G401 (cell line): ENCODE data around the gene CTAG1B. TPM values are rescaled to one million over a fixed set of nuclear protein-coding genes. Genes with fewer than 3 reads are reported as not detected.
"Not testable (repeated sequence)": the region's sequence is repeated elsewhere in the genome, so short reads cannot be mapped to it uniquely, and the experiment has no call there.

Experiments used
- DNase-seq: peaks from one replicate; pipeline ENCODE4 v3.0.0-alpha.2; 2015; ENCODE audit warnings: low spot score
- in situ Hi-C: cut with HindIII; loops from 2 replicates; pipeline ENCODE4 v1.10.0; 2016; ENCODE audit warnings: low sequenced_read_pairs, mixed read lengths
- total RNA-seq: library from RNA; depleted of rRNA; stranded (reverse); fragments of >200 nt; shearing (Covaris generic); gene quantifications from 2 replicates; pipeline ENCODE4 v1.2.3, GENCODE V29; 2014; rRNA removed

CTAG1B gene
- total RNA-seq: not detected in 2 replicates

DNA sequence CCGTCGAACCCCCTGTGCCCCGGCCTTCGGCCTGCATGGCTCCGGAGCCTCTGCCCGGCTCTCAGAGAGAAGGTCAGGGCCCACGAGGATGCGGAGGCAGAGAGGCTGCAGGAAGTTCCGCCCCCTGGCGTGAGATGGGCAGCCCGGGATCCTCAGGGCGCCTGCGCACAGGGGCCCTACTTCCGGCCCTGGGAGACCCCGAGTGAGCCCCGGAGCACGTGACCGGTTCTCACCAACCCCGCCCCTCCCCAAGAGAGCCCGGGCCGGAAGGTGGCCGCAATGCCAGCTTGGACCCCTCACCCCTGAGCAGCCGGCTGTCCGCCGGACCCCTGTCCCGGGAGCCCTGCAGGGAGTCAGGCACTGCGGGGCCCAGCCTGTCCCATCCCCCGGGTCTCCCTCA is at the start of gene CTAG1B:
TSS of gene CTAG1B (minus strand) at position 101 of the 400 bp plus-strand sequence. CDS start at position 37, 64 bp downstream.
- in situ Hi-C loops, DNase-seq: not testable (repeated sequence)

DNA sequence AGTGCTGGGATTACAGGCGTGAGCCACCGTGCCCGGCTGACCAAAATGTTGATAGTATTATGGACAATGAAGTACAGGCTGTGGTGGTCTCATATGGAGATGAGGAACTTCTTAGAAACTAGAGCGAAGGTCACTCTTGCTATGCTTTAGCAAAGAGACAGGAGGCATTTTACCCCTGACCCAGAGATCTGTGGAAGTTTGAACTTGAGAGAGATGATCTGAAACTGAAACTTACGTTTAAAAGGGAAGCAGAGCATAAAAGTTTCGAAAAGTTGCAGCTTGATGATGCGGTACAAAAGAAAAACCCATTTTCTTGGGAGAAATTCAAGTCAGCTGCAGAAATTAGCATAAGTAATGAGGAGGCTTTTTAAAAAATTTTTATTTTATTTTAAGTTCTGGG is 42.8 kb upstream of the CTAG1B start:
- no peak for DNase-seq
- in situ Hi-C loops: no loop called here

DNA sequence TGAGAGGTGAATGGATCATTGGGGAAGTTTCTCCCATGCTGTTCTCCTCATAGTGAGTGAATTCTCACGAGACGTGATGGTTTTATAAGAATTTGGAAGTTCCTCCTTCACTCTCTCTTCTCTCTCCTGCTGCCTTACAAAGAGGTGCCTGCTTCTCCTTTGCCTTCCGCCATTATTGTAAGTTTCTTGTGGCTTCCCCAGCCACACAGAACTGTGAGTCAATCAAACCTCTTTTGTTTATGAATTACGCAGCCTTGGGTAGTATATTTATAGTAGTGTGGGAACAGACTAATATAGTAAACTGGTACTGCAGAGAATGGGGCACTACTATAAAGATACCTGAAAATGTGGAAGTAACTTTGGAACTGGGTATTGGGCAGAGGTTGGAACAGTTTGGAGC is 42.1 kb upstream of the CTAG1B start:
- in situ Hi-C loops: no loop called here
- DNase-seq: no peak

DNA sequence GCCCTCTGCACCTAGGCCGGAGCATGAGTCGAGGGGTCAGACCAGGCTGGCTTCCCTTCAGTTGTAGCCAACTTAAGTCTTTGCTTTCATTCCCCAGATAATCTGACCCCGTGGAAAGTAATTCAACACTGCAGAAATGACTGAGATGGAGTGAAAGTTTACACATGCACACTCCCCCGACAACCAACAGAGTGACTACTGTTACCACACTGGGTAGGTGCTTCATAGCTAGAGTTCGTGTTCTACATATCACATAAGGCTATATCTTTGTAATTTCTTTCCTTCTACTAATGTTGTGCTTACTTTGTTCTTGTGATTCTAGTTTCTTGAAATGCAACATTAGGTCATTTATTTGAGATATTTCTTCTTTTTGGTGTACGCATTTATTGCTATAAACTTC is 41.5 kb upstream of the CTAG1B start:
- no peak for DNase-seq
- in situ Hi-C loops: no loop called here

DNA sequence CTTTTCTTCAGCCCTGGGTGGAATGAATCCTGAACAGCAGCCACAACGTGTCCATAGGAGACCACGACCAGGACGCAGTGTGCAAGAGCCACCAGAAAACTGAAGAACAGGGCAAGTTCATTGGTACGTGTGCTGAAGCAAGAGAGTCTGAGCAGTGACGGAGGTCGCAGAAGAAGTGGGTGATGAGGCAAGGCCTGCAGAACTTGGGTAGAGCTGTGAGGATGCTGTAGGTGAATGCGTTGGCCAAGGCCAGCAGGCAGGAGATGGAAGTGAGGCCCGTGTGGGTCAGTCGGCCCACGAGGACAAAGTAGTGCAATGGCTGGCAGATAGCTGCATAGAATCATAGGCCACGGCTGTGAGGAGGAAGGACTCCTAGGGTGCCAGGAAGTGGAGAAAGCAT is 39.9 kb upstream of the CTAG1B start:
- in situ Hi-C loops: no loop called here
- DNase-seq: no peak

DNA sequence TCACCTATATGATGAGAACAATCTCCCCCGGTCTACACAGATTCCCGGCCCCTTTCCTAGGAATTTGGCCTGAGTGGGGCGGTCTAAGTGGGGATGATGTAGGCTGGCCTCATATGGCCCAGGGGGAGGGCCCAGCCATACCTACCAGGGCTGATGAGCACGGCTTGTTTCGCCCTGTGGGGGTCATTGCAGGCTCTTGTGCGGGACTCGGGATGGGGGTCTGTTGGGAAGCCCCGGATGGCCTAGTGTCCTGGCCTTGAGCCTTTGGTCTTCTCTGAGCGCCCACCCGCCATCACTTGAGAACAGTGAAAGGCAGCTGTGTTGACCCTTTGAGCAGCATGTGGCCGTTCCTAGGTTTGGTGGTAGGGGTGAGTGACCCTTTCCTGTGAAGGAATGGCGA is 39.1 kb upstream of the CTAG1B start:
- DNase-seq: no peak
- in situ Hi-C loops: no loop called here

DNA sequence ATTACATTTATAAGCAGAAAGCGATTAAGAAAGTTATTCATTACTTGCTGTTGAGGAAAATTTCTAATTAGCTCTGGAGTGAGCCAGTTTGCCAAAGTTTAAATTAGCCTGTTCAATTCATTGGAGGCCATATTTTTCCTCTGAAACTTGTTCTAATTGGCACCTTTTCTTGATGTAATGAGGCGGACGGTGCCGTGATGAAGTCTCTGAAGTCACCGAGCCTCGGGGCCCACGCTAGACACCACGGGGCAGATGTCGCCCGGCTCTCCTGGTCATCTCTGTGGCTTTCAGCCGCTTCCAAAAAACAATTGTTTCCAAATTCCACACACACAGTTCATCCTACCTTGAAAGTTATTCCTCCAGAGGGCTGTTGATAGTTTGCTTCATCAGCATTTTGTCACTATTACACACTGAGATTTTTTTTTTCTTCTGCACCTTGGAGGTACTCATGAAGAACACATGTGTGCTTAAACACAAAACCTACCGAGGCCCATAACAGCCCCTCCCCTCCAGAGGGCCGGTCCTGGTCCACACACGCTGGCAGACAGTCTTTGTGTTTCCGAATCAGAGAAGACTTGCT is 38.2 kb upstream of the CTAG1B start:
- in situ Hi-C loops: no loop called here
- no peak for DNase-seq

DNA sequence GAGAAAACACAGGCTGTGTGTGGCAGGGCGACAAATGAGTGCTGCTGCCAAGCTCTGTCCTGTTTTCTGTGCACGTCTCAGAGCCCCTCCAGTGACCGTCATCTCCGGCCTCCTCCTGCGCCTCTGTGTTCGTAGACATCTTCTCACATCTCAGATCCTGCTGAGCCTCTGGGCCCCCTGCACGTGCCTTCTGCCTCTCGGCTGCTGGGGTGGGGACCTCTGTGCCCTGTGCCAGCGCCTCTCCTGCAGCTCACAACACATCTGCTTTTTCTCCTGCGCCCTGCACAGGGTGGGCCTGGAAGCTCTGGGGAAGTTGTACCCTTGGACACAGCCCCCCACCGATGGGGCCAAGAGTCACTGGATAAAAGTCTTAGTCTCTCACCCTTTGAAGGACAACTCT is 36.7 kb upstream of the CTAG1B start:
- DNase-seq: no peak
- in situ Hi-C loops: no loop called here

DNA sequence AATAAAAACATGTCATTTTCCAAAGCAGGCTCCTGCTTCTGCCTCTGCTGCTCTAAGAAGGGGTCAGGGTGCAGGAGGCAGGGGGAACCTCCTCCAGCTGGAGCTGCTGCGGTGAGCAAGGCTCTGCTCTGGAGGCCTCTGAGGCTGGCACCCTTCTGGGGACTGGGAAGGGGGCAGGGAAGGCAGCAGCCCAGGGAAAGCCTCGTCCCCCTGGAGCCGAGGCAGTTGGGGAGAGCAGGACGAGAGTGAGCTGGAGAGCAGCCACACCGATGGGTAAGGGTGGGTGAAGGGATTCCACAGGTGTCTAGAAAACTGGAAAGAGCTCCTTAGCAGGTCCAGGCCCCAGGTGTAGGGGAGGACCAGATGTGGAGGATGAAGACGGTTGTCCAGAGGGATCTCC is 36.3 kb upstream of the CTAG1B start:
- no peak for DNase-seq
- in situ Hi-C loops: no loop called here

DNA sequence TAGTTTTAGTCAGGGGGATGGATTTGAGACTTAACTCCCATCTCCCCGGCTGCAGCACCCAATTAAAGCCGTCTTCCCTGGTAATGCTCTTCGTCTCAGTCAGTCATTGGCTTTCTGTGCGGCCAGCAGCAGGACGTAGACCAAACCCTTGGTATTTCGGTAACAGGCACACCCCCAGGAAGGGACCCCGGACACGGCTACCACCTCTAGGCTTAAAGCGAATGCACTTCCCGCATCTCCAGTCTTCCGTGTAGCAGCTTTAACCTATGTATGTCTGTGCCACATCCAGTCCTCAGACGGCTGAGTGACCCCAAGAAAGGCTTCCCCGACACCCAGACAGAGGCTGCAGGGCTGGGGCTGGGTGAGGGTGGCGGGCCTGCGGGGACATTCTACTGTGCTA is 35.8 kb upstream of the CTAG1B start:
- DNase-seq: no peak
- in situ Hi-C loops: no loop called here

DNA sequence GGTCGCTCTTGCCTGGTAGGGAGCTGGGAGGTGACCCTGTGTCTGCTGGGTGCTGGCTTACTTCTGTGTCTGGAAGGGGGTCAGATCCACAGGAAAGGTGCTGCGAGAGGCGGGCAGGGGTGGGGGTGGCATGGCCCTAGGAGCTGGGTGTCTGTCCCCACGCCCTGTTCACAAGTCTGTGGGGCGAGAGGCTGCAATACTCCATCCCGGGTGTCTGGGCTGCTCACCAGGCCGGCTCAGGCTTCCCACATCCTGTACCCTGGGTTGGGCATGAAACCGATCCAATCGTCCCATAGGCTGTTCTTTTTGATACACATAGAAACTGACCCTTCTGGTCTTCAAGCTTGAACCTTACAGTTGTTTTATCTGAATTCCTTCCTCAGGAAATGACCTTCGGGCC is 35.3 kb upstream of the CTAG1B start:
- no peak for DNase-seq
- in situ Hi-C loops: no loop called here

DNA sequence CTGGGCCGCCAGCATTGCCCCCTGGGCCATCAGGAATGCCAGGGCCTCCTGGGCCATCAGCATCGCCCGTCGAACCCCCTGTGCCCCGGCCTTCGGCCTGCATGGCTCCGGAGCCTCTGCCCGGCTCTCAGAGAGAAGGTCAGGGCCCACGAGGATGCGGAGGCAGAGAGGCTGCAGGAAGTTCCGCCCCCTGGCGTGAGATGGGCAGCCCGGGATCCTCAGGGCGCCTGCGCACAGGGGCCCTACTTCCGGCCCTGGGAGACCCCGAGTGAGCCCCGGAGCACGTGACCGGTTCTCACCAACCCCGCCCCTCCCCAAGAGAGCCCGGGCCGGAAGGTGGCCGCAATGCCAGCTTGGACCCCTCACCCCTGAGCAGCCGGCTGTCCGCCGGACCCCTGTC is 34.3 kb upstream of the CTAG1B start, which contains the start of gene CTAG2:
TSS of gene CTAG2 (minus strand) at position 167 of the 400 bp plus-strand sequence. CDS start at position 103, 64 bp downstream.
- in situ Hi-C loops: not testable (repeated sequence)

DNA sequence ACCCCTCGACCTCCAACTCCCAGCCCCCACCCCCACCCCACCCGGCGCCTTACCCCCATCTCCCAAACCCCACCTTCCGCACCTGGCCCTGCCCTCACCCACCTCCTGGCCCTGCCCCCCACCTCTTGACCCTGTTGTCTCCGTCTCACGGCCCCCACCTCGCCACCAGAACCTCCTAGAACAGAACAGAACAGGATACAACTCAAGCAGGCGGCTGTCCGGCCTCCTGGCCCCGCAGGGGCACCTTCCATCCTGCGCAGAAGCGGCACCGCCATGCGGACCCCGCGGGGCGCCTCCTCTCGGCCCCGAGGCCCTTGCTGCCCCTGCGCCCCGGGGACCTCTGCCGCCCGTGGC is 33.9 kb upstream of the CTAG1B start:
- no peak for DNase-seq
- in situ Hi-C loops: no loop called here

More for the DNA sequence above, 34.3 kb upstream of the CTAG1B start, which contains the start of gene CTAG2:
- DNase-seq: not testable (repeated sequence)

DNA sequence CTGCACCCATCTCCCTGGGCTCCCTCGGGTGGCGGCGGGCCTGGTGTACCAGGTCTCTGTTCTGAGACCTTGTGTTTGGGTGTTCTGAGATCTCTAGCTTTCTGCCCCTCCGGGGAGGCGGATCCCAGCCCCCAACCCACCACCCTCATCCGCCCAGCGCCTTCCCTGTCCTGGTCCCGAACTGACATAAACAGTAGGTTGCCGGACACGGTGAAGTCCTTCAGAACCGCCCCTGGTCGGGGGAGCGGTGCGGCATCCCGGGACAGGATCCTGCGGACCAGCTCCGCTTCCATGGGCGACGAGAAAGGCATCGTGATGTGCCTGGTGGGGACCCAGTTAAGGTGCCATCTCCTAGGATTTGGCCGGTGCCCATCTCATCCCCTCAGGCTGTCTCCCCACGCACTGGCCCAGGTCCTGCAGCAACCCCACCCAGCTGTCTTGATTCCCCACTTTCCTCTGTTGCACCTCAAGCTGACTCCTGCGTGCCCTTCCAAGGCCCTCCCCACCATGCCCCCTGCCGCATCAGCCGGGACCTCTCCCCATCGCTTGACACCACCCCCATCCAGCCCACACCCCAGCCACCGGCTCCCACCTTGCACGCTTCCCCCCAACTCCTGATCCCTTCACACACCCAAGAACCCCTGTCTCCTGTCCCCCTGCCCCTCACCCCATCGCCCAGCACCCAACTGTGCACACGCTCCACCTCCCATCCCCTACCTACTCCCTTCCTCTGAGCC is 33.4 kb upstream of the CTAG1B start:
- no peak for DNase-seq
- in situ Hi-C loops: no loop called here

DNA sequence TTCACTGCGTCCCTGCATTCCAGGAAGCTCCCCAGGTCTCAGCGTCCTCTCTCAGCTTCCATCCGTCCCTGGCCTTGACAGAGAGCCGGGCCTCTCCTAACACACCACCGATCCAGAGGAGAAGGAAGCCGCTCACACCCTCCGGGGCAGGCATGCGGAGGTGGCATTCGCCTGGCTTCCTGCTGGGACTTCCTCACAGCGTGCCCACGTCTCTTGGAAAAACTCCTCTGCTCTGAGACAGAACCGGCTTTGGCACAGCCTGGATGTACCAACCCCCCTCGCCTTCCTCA is 31.1 kb upstream of the CTAG1B start:
- DNase-seq: no peak
- in situ Hi-C loops: no loop called here

DNA sequence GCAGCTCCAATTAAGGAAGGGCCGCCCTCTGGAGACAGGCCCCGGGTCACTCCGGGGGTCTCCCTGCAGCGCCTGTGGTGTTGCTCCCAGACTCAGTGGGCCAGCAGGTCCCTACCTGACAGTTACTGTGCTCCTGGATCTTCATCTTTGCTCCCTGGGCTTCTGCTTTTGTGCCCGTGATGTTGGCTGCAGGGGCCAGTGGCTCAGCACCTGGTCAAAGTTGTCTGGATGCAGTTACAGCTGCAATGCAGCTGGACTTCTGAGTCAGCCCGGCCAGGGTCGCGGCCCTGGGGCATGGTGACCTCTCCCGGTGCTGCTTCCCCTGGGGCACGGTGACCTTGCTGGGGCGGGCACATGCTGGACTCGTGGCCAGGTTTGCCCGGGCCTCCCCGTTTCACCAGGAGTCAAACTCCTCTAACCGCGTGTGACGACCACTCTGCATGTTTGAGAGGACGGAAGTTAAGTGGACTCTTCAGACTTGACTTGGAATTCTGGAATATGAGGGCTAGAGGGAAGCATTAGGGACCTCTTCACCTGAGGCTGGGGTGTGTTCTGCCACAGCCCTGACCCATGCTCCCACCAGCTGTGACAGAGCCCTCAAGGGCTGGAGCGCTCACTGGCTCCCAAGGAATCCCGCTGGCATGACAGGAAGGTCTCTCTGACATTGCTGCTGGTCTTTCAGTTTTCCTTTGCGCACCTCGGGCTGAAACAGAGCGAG is 30.6 kb upstream of the CTAG1B start:
- in situ Hi-C loops: no loop called here

DNA sequence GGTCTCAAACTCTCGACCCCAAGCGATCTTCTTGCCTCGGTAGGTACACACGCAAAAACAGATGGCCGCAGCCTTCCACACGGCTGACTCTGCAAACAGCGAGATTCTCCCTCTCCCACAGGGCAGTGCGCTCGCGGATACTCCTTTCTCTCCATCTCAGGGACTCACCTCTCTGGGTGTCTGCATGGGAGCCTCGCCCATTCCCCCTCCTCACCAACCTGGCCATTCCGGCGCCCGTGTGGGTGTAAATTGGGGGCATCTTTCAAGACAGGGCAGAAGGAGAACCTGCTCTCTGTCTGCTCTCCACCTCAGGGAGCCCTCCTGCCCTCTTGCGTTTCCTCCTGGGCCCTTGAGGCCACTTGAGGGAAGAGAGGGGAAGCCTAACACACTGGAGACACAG is 29.8 kb upstream of the CTAG1B start:
- in situ Hi-C loops: no loop called here

More for the DNA sequence above, 30.6 kb upstream of the CTAG1B start:
- no peak for DNase-seq

DNA sequence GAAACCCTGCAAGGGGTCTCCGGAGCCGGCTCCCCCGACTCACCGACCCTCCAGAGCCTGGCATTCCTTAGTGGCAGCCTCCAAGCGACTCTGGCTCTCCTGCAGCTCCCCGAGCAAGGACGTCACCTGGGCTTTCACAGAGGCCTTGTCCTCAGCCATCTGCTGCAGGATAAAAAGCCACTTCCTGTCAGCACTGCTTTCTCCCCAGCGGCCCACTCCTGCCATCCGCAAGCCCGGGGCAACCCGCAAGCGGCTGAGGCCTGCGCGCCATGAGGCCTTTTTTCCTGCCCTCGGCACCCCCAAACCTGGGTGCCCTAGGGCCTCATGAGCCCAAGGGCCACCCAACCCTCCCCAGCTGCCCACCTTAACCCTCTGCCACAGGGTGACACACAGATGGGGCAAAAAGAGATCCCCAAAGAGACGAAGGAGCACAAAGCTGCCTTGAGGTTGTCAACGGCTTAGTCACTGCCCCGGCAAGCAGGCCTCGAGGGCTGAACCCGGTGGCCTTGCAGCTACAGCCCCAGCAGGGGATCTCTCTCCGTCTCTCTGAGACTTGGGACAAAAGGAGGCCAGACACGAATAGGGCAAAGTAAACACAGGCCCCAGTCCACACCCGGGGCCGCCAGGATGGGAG is 26.8 kb upstream of the CTAG1B start:
- DNase-seq, in situ Hi-C loops: not testable (repeated sequence)

More for the DNA sequence above, 29.8 kb upstream of the CTAG1B start:
- DNase-seq: no peak

DNA sequence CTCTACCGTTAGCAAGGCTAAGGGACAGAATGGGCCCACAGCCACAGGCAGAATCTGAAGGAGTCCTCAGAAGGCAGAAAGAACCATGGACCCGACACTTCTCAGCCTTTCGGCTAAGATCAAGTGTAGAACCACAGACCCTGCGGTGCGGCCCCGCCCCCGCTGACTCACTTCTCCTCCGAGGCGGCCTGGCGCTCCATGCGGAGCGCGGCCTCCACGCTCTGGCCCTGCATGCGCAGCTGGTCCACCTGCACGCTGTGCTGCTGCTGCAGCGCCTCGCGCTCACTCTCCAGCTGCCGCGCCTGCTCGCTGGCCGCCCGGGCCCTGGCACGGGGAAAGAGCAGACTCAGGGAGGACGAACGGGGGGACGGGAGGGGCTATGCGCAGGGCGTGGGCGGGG is 24.6 kb upstream of the CTAG1B start:
- DNase-seq, in situ Hi-C loops: not testable (repeated sequence)

DNA sequence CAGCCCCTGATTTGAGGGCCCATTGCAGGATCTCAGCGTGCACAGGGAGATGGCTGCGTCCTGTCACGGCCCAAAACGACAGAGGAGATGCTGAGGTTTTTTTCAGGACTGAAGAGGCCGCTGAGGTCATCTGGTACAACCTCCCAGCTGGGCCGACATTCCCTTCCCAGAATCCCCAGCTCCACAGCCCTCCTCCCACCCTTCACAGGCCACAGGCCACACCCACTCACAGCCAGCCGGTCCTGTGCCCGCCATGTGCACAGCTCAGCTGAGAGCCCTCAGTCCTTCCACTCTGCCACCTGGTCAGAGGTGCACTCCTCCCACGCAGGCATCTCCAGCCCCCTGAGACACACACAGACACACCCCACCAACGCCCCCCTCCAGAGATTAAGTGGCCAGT is 22.7 kb upstream of the CTAG1B start:
- in situ Hi-C loops: not testable (repeated sequence)

More for the DNA sequence above, 22.7 kb upstream of the CTAG1B start:
- DNase-seq: not testable (repeated sequence)
